ENCODE results near the gene HYAL4.

Gene HYAL4

GRCh38 chr7:123845823-123846216 is 851 bp downstream of the HYAL4 start:
- in situ Hi-C loops (cut with HindIII; ENCODE audit: low sequenced_read_pairs), result no loop called here

GRCh38 chr7:123846217-123846891 is 1.4 kb downstream of the HYAL4 start:
- in situ Hi-C loops (cut with HindIII; ENCODE audit: low sequenced_read_pairs), result no loop called here

GRCh38 chr7:123847868-123848267 is 2.9 kb downstream of the HYAL4 start:
- in situ Hi-C loops (cut with HindIII; ENCODE audit: low sequenced_read_pairs), result no loop called here

- in situ Hi-C loops (cut with HindIII; ENCODE audit: low sequenced_read_pairs), result loop anchor here (25.0 kb wide), 1 partner anchor 163 kb away; no protein-coding TSS in a partner anchor
These were observed 4.9 kb downstream of the HYAL4 start for GRCh38 chr7:123849855-123850254.

GRCh38 chr7:123851404-123851803 is 6.4 kb downstream of the HYAL4 start:
- in situ Hi-C loops (cut with HindIII; ENCODE audit: low sequenced_read_pairs), result loop anchor here (25.0 kb wide), 1 partner anchor 164 kb away; no protein-coding TSS in a partner anchor

- in situ Hi-C loops (cut with HindIII; ENCODE audit: low sequenced_read_pairs), result loop anchor here (25.0 kb wide), 1 partner anchor 167 kb away; no protein-coding TSS in a partner anchor
These were observed 9.3 kb downstream of the HYAL4 start for GRCh38 chr7:123854291-123854690.

- in situ Hi-C loops (cut with HindIII; ENCODE audit: low sequenced_read_pairs), result loop anchor here (25.0 kb wide), 1 partner anchor 169 kb away; no protein-coding TSS in a partner anchor
These were observed 11.5 kb downstream of the HYAL4 start for GRCh38 chr7:123856428-123856827.

- in situ Hi-C loops (cut with HindIII; ENCODE audit: low sequenced_read_pairs), result loop anchor here (25.0 kb wide), 1 partner anchor 174 kb away; no protein-coding TSS in a partner anchor
These were observed 15.9 kb downstream of the HYAL4 start for GRCh38 chr7:123860848-123861247.

- in situ Hi-C loops (cut with HindIII; ENCODE audit: low sequenced_read_pairs), result loop anchor here (25.0 kb wide), 1 partner anchor 175 kb away; no protein-coding TSS in a partner anchor
These were observed 17.8 kb downstream of the HYAL4 start for GRCh38 chr7:123862775-123863174.

GRCh38 chr7:123863461-123863860 is 18.5 kb downstream of the HYAL4 start:
- in situ Hi-C loops (cut with HindIII; ENCODE audit: low sequenced_read_pairs), result loop anchor here (25.0 kb wide), 1 partner anchor 176 kb away; no protein-coding TSS in a partner anchor

- in situ Hi-C loops (cut with HindIII; ENCODE audit: low sequenced_read_pairs), result loop anchor here (25.0 kb wide), 1 partner anchor 177 kb away; no protein-coding TSS in a partner anchor
These were observed 19.0 kb downstream of the HYAL4 start for GRCh38 chr7:123864012-123864411.

GRCh38 chr7:123864436-123864835 is 19.5 kb downstream of the HYAL4 start:
- in situ Hi-C loops (cut with HindIII; ENCODE audit: low sequenced_read_pairs), result loop anchor here (25.0 kb wide), 1 partner anchor 177 kb away; no protein-coding TSS in a partner anchor

GRCh38 chr7:123864966-123865365 is 20.0 kb downstream of the HYAL4 start:
- in situ Hi-C loops (cut with HindIII; ENCODE audit: low sequenced_read_pairs), result loop anchor here (25.0 kb wide), 1 partner anchor 178 kb away; no protein-coding TSS in a partner anchor

GRCh38 chr7:123865517-123866117 is 20.6 kb downstream of the HYAL4 start:
- in situ Hi-C loops (cut with HindIII; ENCODE audit: low sequenced_read_pairs), result loop anchor here (25.0 kb wide), 1 partner anchor 178 kb away; no protein-coding TSS in a partner anchor

- in situ Hi-C loops (cut with HindIII; ENCODE audit: low sequenced_read_pairs), result loop anchor here (25.0 kb wide), 1 partner anchor 180 kb away; no protein-coding TSS in a partner anchor
These were observed 22.3 kb downstream of the HYAL4 start for GRCh38 chr7:123867225-123867624.

GRCh38 chr7:123871998-123872867 is 27.3 kb downstream of the HYAL4 start:
- in situ Hi-C loops (cut with HindIII; ENCODE audit: low sequenced_read_pairs), result loop anchor here (5.0 to 25.0 kb wide), 2 partner anchors 75 to 185 kb away; no protein-coding TSS in a partner anchor

GRCh38 chr7:123872908-123873307 is 27.9 kb downstream of the HYAL4 start:
- in situ Hi-C loops (cut with HindIII; ENCODE audit: low sequenced_read_pairs), result loop anchor here (5.0 to 25.0 kb wide), 2 partner anchors 76 to 186 kb away; no protein-coding TSS in a partner anchor

GRCh38 chr7:123876557-123877256 is 31.7 kb downstream of the HYAL4 start:
- in situ Hi-C loops (cut with HindIII; ENCODE audit: low sequenced_read_pairs), result no loop called here

- in situ Hi-C loops (cut with HindIII; ENCODE audit: low sequenced_read_pairs), result no loop called here
These were observed 34.7 kb downstream of the HYAL4 start for GRCh38 chr7:123879628-123880027.

GRCh38 chr7:123881300-123881699 is 36.3 kb downstream of the HYAL4 start:
- in situ Hi-C loops (cut with HindIII; ENCODE audit: low sequenced_read_pairs), result no loop called here
